Measurements from ENCODE around the gene CCDC60.

The CCDC60 gene

GRCh38 chr12:119468296-119468695 lies 133.8 kb downstream of the CCDC60 start:
- no peak overlapping the region for H3K4me3 ChIP-seq (ENCODE audit: low read length)
- TF ChIP-seq, protein P1, sequence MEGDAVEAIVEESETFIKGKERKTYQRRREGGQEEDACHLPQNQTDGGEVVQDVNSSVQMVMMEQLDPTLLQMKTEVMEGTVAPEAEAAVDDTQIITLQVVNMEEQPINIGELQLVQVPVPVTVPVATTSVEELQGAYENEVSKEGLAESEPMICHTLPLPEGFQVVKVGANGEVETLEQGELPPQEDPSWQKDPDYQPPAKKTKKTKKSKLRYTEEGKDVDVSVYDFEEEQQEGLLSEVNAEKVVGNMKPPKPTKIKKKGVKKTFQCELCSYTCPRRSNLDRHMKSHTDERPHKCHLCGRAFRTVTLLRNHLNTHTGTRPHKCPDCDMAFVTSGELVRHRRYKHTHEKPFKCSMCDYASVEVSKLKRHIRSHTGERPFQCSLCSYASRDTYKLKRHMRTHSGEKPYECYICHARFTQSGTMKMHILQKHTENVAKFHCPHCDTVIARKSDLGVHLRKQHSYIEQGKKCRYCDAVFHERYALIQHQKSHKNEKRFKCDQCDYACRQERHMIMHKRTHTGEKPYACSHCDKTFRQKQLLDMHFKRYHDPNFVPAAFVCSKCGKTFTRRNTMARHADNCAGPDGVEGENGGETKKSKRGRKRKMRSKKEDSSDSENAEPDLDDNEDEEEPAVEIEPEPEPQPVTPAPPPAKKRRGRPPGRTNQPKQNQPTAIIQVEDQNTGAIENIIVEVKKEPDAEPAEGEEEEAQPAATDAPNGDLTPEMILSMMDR (conservative IDR thresholded peaks at IDR 0.05; ENCODE audit: low read depth, low read length): no peak

DNA sequence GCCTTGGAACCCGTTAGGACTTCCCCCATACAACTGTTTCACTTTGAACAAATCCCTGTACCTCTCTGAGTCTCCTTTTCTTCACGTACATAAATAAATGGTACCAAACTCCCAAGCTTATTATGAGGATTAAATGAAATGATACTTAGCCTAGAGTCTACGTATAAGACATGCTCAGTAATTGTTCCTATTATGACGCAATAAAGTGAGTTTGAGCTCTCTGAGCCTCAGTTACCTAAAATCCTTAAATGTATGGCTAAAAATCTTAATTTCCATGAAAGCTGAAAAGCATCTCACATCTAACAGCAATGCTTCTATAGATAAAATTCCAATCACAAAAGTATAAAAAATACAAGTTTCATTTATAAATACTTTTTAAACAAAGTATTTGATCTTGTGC lies 141.1 kb downstream of the CCDC60 start:
- TF ChIP-seq, protein P1 (conservative IDR thresholded peaks at IDR 0.05; ENCODE audit: low read depth, low read length): no peak
- no peak overlapping the region for H3K4me3 ChIP-seq (ENCODE audit: low read length)
- no peak for DNase-seq (ENCODE audit: low read depth)

More at GRCh38 chr12:119468296-119468695, 133.8 kb downstream of the CCDC60 start:
- DNase-seq (ENCODE audit: low read depth): no peak

DNA sequence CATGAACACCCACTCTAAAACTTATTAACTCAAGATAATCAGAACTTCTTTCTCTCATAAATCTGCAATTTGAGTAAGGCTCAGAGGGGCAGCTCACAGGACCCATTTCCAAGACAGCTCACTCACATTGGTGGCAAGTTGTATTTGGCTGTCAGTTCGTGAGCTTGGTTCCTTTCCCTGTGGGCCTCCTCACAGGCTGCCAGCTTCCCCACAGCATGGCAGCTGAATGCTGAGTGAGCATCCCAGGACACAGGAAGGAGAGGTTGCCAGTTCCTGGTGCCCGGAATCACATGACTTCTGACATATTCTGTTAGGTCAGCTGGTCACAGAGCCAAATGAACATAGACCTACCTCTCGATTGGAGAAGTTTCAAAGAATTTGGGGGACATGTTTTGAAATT lies 142.4 kb downstream of the CCDC60 start:
- no peak overlapping the region for H3K4me3 ChIP-seq (ENCODE audit: low read length)
- TF ChIP-seq, protein P1 (conservative IDR thresholded peaks at IDR 0.05; ENCODE audit: low read depth, low read length): no peak
- DNase-seq (ENCODE audit: low read depth): no peak

GRCh38 chr12:119479121-119479561 lies 144.6 kb downstream of the CCDC60 start:
- no peak overlapping the region for H3K4me3 ChIP-seq (ENCODE audit: low read length)
- TF ChIP-seq, protein P1 (conservative IDR thresholded peaks at IDR 0.05; ENCODE audit: low read depth, low read length): no peak
- peak; percentile 54 for DNase-seq (ENCODE audit: low read depth)

DNA sequence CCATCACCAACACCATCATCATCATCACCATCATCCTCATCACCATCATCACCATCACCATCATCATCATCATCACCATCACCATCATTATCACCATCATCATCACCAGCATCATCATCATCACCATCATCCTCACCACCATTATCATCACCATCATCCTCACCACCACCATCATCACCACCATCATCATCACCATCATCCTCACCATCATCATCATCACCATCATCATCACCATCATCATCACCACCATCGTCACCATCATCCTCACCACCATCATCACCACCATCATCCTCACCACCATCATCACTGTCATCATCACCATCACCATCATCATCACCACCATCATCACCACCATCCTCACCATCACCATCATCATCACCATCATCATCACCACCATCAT lies 146.0 kb downstream of the CCDC60 start:
- H3K4me3 ChIP-seq (ENCODE audit: low read length): no peak overlapping the region
- DNase-seq (ENCODE audit: low read depth): no peak
- TF ChIP-seq, protein P1 (conservative IDR thresholded peaks at IDR 0.05; ENCODE audit: low read depth, low read length): no peak

DNA sequence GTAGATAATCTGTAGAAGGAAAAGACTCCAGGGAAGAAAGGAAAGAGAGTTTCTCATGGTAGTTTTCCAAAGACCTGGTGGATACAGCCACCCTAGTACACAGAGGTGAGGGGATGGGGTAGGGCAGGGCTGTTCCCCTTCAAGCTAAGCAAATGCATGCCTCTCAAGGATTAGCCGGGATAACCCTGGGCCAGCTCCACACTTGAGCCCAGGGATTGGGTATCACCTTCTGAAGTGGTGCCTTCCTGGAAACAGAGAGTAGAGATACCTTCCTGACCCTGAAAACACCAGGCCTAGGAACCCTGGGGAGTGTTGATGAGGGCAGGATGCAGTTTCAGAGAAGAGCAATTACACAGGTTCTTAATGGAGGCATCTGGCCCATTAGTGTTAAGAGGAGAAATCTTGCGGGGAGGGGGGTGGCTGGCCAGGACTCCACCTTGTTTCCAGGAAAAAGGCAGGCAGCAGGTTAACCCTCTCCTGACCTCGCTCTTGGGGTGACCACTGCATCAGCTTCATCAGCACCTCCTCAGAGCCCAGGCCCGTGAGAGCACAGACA lies 152.1 kb downstream of the CCDC60 start:
- TF ChIP-seq, protein P1 (conservative IDR thresholded peaks at IDR 0.05; ENCODE audit: low read depth, low read length): no peak

DNA sequence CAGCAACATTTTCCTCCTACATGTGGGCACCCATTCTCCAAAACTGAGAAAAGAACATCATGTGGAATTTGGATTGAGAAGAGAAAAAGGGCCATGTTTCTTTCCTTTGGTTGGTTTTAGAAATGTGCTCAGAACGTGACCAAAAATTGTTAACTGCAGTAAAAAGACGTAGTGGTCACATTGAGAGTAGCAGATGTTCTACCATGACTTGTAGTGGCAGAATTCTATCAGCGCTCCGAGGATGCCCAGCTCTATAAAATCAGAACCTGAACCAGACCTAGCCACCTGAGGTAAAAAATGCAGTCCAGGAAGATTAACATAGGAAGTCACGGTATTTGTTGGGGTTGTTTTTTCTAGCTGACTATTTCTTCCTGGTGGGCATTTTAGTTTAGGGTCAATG lies 157.3 kb downstream of the CCDC60 start:
- DNase-seq (ENCODE audit: low read depth): no peak
- TF ChIP-seq, protein P1 (conservative IDR thresholded peaks at IDR 0.05; ENCODE audit: low read depth, low read length): no peak
- no peak overlapping the region for H3K4me3 ChIP-seq (ENCODE audit: low read length)

More for the DNA sequence above, 152.1 kb downstream of the CCDC60 start:
- H3K4me3 ChIP-seq (ENCODE audit: low read length): no peak overlapping the region
- DNase-seq (ENCODE audit: low read depth): no peak
